C4-2B (cell line): ENCODE data around the gene NOP14.
A peak's percentile ranks its signal among the peaks of the same experiment; 100 is the strongest.

Experiments
- H3K27ac ChIP-seq: fragments of 450-650 bp; 2 replicates; pipeline ENCODE4 v1.5.1; 2017
- CTCF ChIP-seq: fragments of 450-650 bp; conservative IDR thresholded peaks from 2 replicates; pipeline ENCODE4 v1.5.1; 2017; ENCODE audit warnings: mild to moderate bottlenecking
- ZFX ChIP-seq: fragments of 450-650 bp; IDR thresholded peaks from 2 replicates; pipeline ENCODE4 v1.6.1; 2017

Gene NOP14

GRCh38 chr4:2893772-2894171 is 69.4 kb downstream of the NOP14 start:
- peak overlapping the region; percentile 52 for H3K27ac ChIP-seq
- TF ChIP-seq ZFX = no peak
- no peak for TF ChIP-seq CTCF

- no peak overlapping the region for H3K27ac ChIP-seq
- no peak for TF ChIP-seq ZFX
- no peak for TF ChIP-seq CTCF
These were observed 71.9 kb downstream of the NOP14 start for GRCh38 chr4:2891294-2891693.

DNA sequence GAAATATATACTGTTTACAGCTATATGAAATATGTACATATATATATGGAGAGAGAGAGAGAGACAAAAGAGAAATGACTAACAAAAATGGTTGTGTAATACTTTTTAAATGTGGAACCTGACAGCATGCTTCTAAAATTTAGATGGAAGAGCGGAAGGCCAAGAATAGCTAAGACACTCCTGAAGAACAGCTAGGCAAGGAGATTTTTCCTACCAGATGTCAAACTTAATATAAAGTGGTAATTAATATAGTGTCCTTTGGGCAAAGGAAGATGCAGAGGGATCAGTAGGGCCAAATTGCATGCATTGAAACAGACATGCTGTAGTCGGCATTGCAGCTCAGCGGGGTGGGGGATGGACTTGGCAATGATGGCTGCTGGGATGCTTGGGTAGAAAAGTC is 74.3 kb downstream of the NOP14 start:
- H3K27ac ChIP-seq = no peak overlapping the region
- TF ChIP-seq CTCF = no peak
- TF ChIP-seq ZFX = no peak
